DMS153 (cell line): ENCODE results near the gene ZNF502.
A peak's percentile ranks its signal among the peaks of the same experiment; 100 is the strongest.
"Not testable (repeated sequence)": the region's sequence is repeated elsewhere in the genome, so short reads cannot be mapped to it uniquely, and the experiment has no call there.

ENCODE experiments used
- DNase-seq: peaks from one replicate; lab custom pipeline; 2025; lab: John Stamatoyannopoulos, UW

The ZNF502 gene

DNA sequence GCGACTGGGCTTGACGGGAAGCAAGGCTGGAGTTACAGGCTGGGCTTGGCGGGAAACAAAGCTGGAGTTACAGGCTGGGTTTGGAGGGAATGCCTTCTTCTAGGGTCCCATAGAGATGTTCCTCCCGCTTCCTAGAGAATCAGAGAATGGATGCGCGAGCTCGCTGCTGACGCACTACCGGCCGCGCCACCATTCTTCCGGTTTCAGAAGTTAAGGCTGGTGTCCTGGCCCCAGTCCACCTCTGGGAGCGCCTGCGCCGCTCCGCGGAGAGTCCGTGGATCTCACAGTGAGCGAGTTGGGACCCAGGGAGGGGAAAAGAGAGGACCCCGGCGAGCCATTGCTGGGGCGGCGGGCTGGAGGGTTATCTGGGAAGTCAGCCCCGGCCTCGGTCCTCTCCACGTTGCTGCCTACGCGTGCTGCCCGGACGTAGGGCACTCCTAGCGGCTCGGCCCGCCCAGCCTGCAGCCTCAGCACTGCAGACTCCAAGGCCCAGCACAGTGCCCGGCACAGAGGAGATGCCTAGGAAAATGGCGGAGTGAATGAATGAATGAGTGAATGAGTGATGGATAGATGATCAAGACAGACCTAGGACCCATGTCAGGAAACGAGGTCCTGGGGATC lies at the start of gene ZNF502:
Gene ZNF502, plus strand, starts transcription at position 206 of the 621 bp plus-strand sequence. CDS start 7,602 bp downstream, outside the sequence.
- peak; percentile 65 for DNase-seq

DNA sequence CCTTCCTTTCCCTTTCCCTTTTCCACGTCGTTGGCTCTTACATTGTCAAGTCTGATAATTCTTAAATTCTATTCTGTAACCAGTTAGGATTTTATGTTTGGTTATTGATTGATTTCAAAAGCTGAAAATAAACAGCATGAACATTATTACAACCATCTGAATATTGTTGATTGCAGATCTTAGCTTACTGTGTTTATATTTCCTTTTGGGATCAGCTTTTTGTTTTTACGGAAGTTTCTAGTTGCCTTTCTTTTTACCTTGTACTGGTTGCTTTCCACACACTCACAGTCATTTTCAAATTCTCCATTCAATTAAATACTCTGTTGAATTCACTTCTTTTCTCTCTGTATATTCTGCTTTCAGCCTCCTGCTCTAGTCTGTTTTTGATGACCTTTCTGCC lies 47.3 kb upstream of the ZNF502 start:
- no peak for DNase-seq

DNA sequence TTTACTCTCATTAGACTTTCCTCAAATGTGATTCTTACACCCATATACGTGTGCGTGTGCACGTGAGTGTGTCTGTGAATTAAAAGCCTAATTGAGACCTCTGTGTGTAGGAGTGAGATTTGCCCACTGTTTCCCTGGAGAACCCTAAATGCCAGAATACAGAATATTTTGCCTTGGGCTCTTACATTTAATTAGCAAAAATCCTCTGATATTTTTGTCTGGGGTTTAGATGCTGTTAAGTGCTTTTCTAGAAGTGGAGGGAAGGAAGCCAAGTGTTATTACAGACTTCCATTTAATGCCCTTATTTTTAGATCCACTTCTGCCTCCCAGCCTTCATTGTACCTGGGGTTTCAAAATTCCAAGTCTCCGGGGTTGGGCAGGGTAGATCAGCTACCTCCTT lies 46.1 kb upstream of the ZNF502 start:
- DNase-seq, result no peak

DNA sequence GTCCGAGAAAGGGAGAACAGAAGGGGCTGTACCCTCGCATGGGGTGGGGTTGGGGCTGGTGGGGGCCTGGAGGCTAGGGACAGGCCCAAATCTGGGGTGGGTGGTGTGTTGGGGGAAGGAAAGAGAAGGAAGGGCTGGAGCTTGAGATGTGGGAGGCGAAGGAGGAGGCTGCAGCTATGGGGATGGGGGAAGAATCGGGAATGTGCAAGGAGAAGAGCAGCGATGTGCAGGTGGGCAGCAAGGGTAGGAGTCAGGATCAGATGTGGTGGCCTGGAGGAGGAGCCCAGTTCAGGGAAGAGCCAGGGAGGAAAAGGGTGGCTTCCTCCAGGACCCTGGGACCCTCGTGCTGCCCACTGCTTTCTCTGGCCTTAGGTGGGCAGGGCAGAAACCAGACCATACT lies 42.7 kb upstream of the ZNF502 start:
- no peak for DNase-seq

DNA sequence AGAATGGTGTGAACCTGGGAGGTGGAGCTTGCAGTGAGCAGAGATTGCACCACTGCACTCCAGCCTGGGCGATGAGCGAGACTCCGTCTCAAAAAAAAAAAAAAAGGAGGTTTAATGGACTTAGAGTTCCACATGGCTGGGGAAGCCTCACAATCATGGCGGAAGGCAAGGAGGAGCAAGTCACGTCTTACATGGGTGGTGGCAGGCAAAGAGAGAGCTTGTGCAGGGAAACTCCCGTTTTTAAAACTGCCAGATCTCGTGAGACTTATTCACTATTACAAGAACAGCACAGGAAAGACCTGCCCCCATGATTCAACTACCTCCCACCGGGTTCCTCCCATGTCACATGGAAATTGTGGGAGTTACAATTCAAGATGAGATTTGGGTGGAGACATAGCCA lies 39.0 kb upstream of the ZNF502 start:
- DNase-seq, result not testable (repeated sequence)

DNA sequence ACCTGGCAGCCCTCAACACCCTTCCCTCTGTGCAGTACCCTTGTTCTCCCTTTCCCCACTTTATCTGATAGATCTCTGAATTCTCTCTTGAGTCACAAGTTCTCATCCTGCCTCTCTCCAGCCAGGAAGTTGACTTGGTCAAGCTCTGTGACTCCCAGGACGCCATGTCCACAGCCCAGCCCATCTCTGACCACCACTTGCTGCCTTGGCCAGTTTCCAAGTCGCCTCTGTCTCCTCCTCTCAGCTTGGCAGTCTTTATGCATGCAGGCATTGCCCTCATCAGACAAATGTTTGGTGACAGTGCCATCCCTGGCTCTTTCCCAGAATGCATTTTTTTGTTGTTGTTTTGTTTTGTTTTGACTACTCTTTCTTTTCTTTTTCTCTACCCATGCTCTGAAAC lies 38.2 kb upstream of the ZNF502 start:
- no peak for DNase-seq

DNA sequence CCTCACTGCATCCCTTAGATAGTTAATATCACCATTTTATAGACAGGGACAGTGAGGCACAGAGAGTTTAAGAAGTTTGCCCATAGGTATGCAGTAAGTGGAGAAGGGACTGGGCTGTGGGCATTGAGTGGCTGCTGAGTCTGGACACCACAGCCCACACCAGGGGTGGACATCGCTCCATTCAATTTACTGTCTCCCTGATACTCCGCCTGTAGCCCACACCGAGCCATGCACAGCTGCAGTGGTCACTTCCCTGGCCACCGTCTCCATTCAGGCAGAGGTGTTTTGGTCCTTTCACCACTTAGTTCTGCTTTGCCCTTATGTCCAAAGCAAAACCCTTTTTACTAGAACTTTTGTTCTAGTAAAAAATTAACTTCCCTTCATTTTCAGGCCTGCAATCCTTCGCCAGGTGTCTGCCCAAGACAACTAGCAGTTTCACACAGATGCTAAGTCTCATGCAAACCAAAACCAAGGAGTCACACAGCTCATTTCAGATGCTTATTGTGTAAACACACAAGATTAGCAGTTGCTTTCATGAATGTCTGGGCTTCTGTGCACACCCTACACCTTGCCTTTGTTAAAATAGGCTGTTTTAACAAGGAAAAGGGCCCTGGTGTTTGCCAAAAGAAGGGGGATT lies 33.9 kb upstream of the ZNF502 start:
- DNase-seq, result no peak

DNA sequence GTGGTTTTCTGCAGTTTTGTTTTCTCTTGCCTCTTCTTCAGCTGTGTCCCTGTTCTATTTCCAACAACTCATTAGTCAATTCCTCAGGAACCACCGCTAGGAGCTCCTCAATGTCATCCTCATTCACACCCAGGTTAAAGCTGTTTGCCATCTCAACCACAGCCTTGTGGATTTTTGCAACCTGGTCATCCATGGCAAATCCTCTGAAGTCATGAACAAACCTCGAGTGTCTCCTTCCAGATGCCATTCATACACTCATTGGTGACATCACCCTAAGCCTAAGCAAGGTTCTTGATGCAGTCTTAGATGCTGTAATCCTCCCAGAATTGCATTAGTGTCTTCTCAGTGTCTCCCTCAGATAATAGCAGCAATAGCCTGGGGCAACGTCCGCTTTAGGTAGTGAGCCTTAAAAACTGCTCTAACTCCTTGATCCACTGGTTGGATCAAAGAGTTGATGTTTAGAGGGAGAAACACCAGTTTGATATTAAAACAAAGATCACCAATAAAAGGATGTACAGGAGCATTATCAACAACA lies 31.5 kb upstream of the ZNF502 start:
- DNase-seq, result no peak

DNA sequence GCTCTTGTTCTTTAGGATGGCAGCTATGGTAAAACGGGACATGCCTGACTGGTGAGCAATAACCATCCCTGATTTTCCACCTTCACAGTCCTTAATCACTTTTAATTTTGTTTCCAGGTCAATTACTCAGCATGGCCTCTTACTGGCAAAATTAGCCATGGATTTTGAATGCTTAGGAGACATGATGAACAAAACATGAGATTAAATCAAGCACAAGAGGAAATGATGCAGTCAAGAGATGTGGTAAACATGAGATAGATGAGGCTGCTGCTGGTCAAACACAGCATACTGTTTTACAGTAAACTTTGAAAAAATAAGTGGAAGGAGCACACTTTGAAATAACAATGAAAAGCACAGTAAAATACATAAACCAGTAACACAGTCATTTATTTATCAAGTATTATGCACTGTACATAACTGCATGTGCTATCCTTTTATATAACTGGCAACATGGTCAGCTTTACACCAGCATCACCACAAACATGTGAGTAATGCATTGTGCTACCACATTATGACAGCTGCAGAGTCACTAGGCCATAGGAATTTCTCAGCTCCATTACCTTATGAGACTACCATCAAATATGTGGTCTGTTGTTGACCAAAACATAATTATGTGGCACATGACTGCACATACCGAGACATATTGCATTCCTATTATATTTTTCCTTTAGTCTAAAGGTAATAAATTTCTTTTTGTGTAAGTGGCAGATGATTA lies 30.1 kb upstream of the ZNF502 start:
- no peak for DNase-seq

DNA sequence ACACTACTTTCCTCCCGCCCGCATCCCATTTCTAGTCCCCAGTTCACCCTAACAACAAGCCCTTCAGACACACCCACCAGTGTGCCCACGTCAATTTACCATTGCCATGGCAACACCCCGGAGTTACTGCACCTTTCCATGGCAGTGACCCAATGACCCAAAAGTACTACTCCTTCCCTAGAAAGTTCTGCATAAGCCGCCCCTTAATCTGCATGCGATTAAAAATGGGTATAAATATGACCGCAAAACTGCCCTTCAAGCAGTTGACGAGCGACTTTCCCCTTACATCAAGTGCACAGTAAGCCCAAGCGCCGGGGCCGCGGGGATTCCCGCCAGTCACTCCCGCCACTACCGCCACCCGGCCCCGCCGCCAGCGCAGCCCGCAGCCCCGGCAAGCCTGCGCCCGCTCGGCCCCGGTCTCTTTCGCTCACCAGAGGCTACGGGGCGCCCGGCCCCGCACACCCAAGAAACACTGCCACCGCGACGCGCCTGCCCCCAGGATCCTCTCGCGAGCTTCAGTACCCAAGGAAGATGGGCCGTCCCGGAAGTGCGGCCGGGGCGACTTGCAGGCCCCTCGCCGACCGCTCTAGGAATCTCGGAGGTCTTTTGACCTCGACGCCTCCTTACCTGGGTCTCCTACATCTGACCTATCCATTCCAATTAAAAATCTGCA lies 27.2 kb upstream of the ZNF502 start:
- DNase-seq, result peak; percentile 61

DNA sequence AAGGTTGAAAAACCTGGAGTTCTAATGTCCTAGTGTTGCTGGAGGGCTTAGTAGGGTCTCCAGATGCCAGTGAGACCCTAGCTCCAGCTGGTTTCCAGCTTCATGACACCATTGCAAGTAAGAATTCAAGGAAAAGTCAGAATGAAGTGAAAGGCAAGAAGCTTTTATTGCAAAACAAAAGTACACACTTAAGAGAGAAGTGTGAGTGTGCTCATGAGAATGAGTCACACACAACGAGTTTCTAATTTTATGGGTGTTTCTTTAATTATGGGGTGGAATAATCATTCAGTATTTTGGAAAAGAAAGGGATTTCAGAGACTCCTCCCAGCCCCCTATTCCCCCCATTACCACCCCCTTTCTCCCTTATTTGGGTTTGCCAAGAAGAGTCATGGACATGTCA lies 24.6 kb upstream of the ZNF502 start:
- DNase-seq, result no peak

DNA sequence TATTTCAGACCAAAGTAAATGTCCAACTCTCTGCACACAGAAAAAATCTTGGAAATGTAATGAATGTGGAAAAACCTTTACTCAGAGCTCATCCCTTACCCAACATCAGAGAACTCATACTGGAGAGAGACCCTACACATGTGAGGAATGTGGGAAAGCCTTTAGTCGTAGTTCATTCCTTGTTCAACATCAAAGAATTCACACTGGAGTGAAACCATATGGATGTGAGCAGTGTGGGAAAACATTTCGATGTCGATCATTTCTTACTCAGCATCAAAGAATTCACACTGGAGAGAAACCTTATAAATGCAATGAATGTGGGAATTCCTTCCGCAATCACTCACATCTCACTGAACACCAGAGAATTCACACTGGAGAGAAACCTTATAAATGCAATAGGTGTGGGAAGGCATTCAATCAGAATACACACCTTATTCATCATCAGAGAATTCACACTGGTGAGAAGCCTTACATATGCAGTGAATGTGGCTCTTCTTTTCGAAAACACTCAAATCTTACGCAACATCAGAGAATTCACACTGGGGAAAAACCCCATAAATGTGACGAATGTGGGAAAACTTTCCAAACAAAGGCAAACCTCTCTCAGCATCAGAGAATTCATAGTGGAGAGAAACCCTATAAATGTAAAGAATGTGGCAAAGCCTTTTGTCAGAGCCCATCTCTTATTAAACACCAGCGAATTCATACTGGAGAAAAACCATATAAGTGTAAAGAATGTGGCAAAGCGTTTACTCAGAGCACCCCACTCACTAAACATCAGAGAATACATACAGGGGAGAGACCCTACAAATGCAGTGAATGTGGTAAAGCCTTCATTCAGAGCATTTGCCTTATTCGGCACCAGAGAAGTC lies 9.0 kb downstream of the ZNF502 start:
- DNase-seq, result no peak

DNA sequence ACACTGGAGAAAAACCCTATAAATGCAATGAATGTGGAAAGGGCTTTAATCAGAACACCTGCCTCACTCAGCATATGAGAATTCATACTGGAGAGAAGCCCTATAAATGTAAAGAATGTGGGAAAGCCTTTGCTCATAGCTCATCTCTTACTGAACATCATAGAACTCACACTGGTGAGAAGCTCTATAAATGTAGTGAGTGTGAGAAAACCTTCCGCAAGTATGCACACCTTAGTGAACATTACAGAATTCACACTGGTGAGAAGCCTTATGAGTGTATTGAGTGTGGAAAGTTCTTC lies 9.6 kb downstream of the ZNF502 start:
- DNase-seq, result no peak

DNA sequence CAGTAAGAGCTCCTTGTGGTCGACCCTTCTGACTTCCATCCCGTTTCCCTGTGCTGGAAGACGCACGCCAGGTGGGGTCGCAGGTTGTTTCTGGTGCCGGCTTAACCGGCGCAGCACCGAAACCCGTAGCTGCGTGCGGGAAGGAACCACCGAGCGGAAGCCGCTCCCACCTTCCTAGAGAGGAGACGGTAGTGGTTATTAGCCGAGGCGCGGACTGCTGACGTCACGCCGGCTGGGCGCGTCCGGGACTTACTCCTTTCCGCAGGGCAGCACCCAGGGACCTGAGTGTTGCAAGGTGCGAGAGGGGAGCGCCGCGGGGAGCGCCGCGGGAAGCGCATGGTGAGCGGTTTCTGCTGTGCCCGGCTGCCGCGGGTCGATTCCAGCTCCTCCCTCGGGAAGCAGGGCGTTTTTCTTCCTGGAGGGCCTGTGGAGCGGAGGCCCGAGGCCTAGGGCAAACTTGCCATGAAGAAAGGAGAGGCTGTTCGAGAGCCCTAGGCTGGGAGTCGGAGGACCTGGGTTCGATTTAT lies 17.0 kb downstream of the ZNF502 start, which contains the start of gene ZNF501:
Gene ZNF501, plus strand, starts transcription at position 252 of the 527 bp plus-strand sequence. CDS start 4,787 bp downstream, outside the sequence.
- DNase-seq, result peak; percentile 81

DNA sequence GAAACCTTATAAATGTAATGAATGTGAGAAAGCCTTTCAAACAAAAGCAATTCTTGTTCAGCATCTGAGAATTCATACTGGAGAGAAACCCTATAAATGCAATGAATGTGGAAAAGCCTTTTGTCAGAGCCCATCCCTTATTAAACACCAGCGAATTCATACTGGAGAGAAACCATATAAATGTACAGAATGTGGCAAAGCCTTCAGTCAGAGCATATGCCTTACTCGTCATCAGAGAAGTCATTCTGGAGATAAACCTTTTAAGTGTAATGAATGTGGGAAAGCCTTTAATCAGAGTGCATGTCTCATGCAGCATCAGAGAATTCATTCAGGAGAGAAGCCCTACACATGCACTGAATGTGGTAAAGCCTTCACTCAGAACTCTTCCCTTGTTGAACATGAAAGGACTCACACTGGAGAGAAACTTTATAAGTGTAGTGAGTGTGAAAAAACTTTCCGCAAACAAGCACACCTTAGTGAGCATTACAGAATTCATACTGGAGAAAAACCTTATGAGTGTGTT lies 22.2 kb downstream of the ZNF502 start:
- DNase-seq, result no peak

DNA sequence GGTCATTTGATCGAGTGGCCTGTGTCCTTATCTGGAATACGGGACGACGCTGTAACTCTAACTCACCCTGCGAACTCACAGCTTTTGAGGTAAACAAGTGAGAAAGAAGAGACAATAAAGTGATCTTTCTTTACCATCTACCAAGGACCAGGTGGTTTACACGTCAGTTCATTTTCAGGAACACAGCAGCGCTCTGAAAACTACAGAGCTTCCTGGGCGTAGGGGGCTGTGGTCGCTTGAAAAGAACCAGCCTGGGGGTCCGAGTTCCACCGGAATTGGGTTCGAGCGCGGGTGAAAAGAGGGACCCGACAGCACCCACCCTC lies 48.6 kb downstream of the ZNF502 start:
- no peak for DNase-seq

DNA sequence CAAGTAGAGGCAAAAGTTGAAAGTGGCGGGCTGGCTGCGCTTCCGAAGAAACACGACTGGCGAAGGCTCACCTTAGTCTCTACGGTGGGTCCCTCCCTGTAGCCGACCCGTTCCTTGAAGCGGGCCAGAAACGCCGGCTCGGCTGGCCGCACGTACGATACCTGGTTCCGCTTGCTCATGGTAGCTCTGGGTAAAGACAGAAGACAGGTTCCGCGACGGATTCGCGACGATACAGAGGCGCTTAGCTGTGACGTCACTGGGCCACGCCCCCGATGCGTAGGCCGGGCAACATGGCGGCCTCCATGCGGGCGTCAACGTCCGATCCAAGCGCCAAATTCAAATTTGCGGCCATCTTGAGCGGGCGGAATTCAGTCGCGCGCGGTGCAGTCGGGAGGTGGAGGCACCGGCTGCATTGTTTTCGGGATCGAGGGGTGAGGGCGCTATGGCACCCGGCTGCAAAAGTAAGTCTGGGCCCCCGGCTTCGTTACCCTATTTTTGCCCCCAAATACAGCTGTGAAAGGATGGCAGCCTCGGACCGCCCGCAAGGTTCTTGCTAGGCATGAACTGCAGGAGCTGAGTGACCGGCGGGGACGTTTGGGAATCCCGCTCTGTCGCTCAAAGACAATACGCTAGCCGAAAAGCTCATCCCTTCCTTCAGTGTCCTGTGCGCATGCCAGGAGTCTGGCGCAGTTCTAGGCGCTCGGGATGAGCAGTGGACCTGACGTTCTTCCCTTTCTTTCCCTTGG lies 49.1 kb downstream of the ZNF502 start, which contains the start of the genes KIAA1143 and KIF15:
Gene KIAA1143, minus strand, starts transcription at position 196 of the 746 bp plus-strand sequence. Its CDS starts 17 bp downstream, at position 179.
Gene KIF15, plus strand, starts transcription at position 371 of the 746 bp plus-strand sequence. Its CDS starts 72 bp downstream, at position 443.
- DNase-seq, result peak; percentile 67

DNA sequence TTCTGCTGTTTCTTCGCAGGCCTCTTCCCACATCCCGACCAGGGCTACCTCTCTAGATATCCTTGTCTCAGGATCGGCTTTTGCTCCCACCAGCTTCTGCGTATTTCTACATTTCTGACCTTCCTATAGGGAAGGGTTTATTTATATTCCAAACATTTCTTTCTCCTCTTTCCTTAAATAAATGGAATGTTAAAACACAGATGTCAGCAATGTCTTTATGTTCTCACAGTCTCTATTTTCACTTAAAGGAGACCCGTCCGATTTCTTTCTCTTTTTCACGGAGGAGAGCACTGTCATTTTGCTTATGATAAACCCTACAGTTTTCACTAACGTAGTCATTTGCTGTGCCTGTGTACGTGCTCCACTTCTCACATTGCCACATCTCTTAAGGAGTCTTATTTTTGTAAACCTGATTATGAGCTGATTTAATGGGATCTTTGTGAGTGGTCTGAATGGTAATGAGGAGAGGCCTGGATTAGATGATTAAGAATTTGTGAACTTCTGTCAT lies 49.8 kb downstream of the ZNF502 start:
- DNase-seq, result no peak

DNA sequence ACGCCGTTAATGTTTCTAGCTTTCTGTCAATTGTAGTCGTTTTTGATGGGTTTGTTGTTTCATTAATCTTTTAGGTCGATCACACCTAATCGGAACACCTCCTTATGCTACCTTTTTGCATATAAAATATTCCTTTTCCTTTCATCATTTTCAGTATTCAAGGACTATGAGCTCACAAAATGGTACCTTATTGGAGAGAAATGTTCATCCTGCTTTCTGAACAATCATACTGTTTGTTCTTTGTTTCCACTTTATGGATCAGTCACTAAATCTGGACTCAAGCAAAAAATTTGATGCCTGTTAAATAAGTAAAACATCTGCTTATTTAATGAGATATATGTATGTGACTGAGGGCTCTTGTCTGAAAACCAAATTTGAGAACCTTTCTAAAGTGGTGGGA lies 50.2 kb downstream of the ZNF502 start:
- no peak for DNase-seq

DNA sequence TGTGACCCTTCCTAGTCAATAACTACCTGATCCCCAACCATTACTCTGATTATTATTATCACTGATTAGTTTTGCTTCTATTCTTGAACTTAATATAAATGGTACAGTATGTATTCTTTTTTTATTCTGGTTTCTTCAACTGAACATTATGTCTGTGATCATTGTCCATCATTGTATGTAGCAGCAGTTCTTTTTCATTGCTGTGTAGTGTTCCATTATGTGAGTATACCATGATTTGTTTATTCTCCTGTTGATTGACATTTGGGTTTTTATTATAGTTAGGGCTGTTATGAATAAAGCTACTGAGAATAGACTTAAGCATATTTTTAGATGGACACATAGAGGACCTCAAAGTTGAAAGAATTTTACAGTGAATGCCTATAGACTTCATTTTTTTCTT lies 51.8 kb downstream of the ZNF502 start:
- DNase-seq, result no peak
